Right atrium auricular region (tissue), 2 donors: ENCODE measurements around the gene ROBO3. TPM values are rescaled to one million over a fixed set of nuclear protein-coding genes. Genes with fewer than 3 reads are reported as not detected.

Experiments
- DNase-seq: peaks from one replicate; pipeline ENCODE4 v3.0.0-alpha.2; 2019; ENCODE audit warnings: low spot score
- H3K27ac ChIP-seq, 2 donors: fragments of 200-600 bp; sonication (generic); 1 replicate in 1 of 2; 2 replicates in 1 of 2; pipeline ENCODE4 v1.5.1; 2016 to 2019
- H3K27me3 ChIP-seq, 2 donors: fragments of 200-600 bp; sonication (generic); one replicate each; pipeline versions ENCODE4 v1.5.1 to v1.6.0; 2017 to 2019
- H3K36me3 ChIP-seq: fragments of 200-600 bp; sonication (generic); one replicate; pipeline ENCODE4 v1.5.1; 2016
- H3K4me1 ChIP-seq, 2 donors: fragments of 200-600 bp; sonication (generic); one replicate each; pipeline versions ENCODE4 v1.5.1 to v1.6.0; 2017 to 2019
- H3K4me3 ChIP-seq, 2 donors: fragments of 200-600 bp; sonication (generic); 1 replicate in 1 of 2; 2 replicates in 1 of 2; pipeline ENCODE4 v1.5.1; 2017 to 2019; ENCODE audit warnings: mild to moderate bottlenecking in 1 of 2, moderate library complexity in 1 of 2
- H3K9me3 ChIP-seq, 2 donors: fragments of 200-600 bp; sonication (generic); one replicate each; pipeline ENCODE4 v1.5.1; 2019
- CTCF ChIP-seq, 2 donors: fragments of 200-600 bp; sonication (generic); IDR thresholded peaks; one replicate each; pipeline ENCODE4 v1.5.1; 2019; ENCODE audit warnings: antibody characterized with exemption in 2 of 2
- total RNA-seq, 2 donors: library from RNA; depleted of rRNA; stranded (reverse); fragments of >200 nt; gene quantifications; one replicate each; pipeline ENCODE4 v1.1.0, GENCODE V29; 2016

Gene ROBO3, protein sequence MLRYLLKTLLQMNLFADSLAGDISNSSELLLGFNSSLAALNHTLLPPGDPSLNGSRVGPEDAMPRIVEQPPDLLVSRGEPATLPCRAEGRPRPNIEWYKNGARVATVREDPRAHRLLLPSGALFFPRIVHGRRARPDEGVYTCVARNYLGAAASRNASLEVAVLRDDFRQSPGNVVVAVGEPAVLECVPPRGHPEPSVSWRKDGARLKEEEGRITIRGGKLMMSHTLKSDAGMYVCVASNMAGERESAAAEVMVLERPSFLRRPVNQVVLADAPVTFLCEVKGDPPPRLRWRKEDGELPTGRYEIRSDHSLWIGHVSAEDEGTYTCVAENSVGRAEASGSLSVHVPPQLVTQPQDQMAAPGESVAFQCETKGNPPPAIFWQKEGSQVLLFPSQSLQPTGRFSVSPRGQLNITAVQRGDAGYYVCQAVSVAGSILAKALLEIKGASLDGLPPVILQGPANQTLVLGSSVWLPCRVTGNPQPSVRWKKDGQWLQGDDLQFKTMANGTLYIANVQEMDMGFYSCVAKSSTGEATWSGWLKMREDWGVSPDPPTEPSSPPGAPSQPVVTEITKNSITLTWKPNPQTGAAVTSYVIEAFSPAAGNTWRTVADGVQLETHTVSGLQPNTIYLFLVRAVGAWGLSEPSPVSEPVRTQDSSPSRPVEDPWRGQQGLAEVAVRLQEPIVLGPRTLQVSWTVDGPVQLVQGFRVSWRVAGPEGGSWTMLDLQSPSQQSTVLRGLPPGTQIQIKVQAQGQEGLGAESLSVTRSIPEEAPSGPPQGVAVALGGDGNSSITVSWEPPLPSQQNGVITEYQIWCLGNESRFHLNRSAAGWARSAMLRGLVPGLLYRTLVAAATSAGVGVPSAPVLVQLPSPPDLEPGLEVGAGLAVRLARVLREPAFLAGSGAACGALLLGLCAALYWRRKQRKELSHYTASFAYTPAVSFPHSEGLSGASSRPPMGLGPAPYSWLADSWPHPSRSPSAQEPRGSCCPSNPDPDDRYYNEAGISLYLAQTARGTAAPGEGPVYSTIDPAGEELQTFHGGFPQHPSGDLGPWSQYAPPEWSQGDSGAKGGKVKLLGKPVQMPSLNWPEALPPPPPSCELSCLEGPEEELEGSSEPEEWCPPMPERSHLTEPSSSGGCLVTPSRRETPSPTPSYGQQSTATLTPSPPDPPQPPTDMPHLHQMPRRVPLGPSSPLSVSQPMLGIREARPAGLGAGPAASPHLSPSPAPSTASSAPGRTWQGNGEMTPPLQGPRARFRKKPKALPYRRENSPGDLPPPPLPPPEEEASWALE (N-terminal part only)
- total RNA-seq = 10 to 100 TPM in 1 of 2 donors, 1 to 10 TPM in 1; 6.4 to 10.1 TPM

DNA sequence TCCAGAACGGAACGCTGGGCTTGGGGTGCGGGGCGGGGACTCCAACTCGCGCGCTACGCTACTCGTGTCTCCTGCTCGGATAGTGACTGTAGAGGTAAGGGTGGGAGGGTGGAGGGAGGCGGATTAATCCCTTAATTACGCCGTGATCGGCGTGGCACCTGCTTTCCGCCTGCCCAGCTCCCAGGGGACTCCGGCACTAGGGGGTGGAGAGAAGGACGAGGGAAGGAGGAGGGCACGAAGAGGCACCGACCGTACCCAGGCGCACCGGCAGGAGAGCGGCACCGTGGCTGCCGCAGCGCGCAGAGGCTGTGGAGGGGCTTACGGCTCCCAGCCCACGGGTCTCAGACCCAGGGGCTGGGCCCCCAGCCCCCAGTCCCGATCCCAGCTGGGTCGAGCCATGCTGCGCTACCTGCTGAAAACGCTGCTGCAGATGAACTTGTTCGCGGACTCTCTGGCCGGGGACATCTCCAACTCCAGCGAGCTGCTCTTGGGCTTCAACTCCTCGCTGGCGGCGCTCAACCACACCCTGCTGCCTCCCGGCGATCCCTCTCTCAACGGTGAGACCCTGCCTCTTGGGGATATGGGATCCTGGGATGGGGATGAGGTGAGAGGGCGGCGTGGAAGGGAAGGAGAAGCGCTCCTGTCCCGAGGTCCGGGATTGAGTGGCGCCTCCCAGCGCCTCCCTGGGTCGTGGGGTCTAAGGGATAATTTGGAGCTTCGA is at the start of gene ROBO3:
Gene ROBO3 (plus strand): TSS at position 252 of the 721 bp plus-strand sequence. CDS start 146 bp downstream, at position 398.
- Histone ChIP-seq H3K9me3 (no peaks in the 10 kb centered on the region), H3K4me3 (peak within 1 kb of the TSS in 1 of 2 donors; percentile 36), H3K4me1 (peaks cover 0 to 47% of the 10 kb centered on the region in 2 donors), H3K27me3 (peaks cover 32 to 58% of the 10 kb centered on the region in 2 donors), H3K36me3 (no peaks in the 10 kb centered on the region), H3K27ac (no peak within 1 kb of the TSS)
- DNase-seq = no peak
- no peak for TF ChIP-seq CTCF (IDR thresholded peaks at IDR 0.05)

DNA sequence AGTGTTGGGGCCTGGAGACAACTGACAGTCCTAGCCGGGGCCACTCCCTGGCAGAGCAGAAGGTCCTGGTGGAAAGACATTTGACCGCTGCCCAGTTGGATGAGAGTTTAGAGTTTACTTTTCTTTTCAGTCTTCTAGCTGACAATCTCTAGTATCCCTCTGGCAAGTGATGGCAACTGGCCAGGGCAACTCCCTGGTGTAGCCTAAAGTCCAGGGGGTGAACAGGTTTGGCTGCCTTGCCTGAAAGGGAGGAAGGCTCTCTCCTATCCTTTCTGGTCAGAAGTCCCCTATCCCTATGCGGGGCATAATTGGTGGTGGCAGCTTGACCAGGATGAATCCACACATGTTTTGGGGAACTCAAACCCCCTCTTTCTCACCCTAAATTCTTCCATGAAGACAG is 48.2 kb upstream of the ROBO3 start:
- no peak overlapping the region for H3K4me3 ChIP-seq
- DNase-seq = no peak
- TF ChIP-seq CTCF (IDR thresholded peaks at IDR 0.05) = no peak
- no peaks in the 10 kb centered on the region for H3K9me3 ChIP-seq
- no peaks in the 10 kb centered on the region for H3K27me3 ChIP-seq
- H3K27ac ChIP-seq = no peak overlapping the region
- H3K4me1 ChIP-seq = no peaks in the 10 kb centered on the region
- no peaks in the 10 kb centered on the region for H3K36me3 ChIP-seq

- no peak for TF ChIP-seq CTCF (IDR thresholded peaks at IDR 0.05)
Observed at GRCh38 chr11:124821995-124822730, 43.1 kb upstream of the ROBO3 start.

DNA sequence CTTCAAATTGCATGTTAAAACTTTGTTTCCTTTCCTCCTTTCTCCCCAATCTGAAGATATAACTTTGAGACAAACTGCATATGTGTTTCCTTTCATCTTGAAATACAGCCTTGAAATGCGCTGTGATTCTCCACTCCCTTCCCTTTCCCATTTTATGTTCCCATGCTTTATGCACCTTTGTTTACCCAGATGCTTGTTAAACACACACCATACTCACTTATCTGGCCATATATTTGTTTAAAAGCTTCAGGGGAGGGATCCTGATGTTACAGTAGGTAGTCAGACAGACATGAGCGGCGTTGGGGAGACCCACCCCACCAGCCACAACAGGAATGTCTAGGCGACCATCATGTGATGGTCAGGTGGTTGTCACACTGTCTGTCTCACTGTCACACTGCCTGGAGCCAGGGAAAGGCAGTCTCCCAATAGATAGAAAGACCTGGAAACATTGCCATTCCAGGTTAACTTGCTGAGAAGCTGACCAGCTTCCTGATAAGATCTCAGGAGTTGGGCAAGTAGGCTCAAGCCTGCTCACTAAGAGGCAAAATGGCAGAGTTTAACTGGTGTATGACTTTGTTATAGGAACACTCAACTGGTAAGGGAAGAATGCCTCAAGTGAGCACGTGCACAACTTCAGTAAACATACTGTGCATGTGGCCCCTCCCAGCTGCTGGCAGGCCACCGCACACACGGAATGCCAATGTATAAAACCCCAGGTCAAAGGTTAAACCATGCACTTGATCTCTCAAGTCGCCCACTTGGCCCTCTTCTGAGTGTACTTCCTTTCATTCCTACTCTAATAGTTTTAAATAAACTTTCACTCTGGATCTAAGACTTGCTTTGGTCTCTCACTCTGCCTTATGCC is 41.5 kb upstream of the ROBO3 start:
- Histone ChIP-seq H3K36me3 (no peaks in the 10 kb centered on the region), H3K4me1 (no peaks in the 10 kb centered on the region), H3K9me3 (no peaks in the 10 kb centered on the region), H3K27ac (no peak overlapping the region), H3K27me3 (no peaks in the 10 kb centered on the region), H3K4me3 (no peak overlapping the region)
- TF ChIP-seq CTCF (IDR thresholded peaks at IDR 0.05) = no peak
- no peak for DNase-seq

More at GRCh38 chr11:124821995-124822730, 43.1 kb upstream of the ROBO3 start:
- Histone ChIP-seq H3K9me3 (no peaks in the 10 kb centered on the region), H3K27me3 (no peaks in the 10 kb centered on the region), H3K4me1 (no peaks in the 10 kb centered on the region), H3K36me3 (no peaks in the 10 kb centered on the region), H3K27ac (no peak overlapping the region), H3K4me3 (no peak overlapping the region)
- DNase-seq = no peak
